NCI-H1694 (cell line): ENCODE measurements around the gene CD34.
"Not testable (repeated sequence)": the region's sequence is repeated elsewhere in the genome, so short reads cannot be mapped to it uniquely, and the experiment has no call there.

ENCODE experiments used
- DNase-seq: peaks from one replicate; lab custom pipeline; 2025; lab: John Stamatoyannopoulos, UW

The CD34 gene

GRCh38 chr1:207910591-207911354 is at the start of gene CD34:
Gene CD34, minus strand, starts transcription at chr1:207911125. Its CDS starts 45 bp downstream, at chr1:207911080.
- no peak for DNase-seq

GRCh38 chr1:207960346-207960745 is 49.4 kb upstream of the CD34 start:
- DNase-seq, result no peak

- DNase-seq, result no peak
These were observed 49.0 kb upstream of the CD34 start for GRCh38 chr1:207959910-207960309.

GRCh38 chr1:207959141-207959825 is 48.4 kb upstream of the CD34 start:
- no peak for DNase-seq

- no peak for DNase-seq
These were observed 47.6 kb upstream of the CD34 start for GRCh38 chr1:207958376-207959139.

- DNase-seq, result no peak
These were observed 46.1 kb upstream of the CD34 start for GRCh38 chr1:207956986-207957385.

GRCh38 chr1:207954104-207954503 is 43.2 kb upstream of the CD34 start:
- DNase-seq, result no peak

GRCh38 chr1:207952617-207953542 is 42.0 kb upstream of the CD34 start:
- no peak for DNase-seq

- DNase-seq, result no peak
These were observed 40.7 kb upstream of the CD34 start for GRCh38 chr1:207951652-207952051.

- no peak for DNase-seq
These were observed 39.8 kb upstream of the CD34 start for GRCh38 chr1:207950750-207951149.

GRCh38 chr1:207949571-207950195 is 38.8 kb upstream of the CD34 start:
- no peak for DNase-seq

- DNase-seq, result no peak
These were observed 37.8 kb upstream of the CD34 start for GRCh38 chr1:207948536-207949250.

GRCh38 chr1:207946756-207947155 is 35.8 kb upstream of the CD34 start:
- no peak for DNase-seq

GRCh38 chr1:207944571-207944970 is 33.6 kb upstream of the CD34 start:
- no peak for DNase-seq

- not testable (repeated sequence) for DNase-seq
These were observed 31.4 kb upstream of the CD34 start for GRCh38 chr1:207942337-207942741.

- DNase-seq, result no peak
These were observed 30.7 kb upstream of the CD34 start for GRCh38 chr1:207941665-207942064.

- no peak for DNase-seq
These were observed 27.1 kb upstream of the CD34 start for GRCh38 chr1:207938016-207938415.

- no peak for DNase-seq
These were observed 26.3 kb upstream of the CD34 start for GRCh38 chr1:207937204-207937603.

GRCh38 chr1:207935166-207935583 is 24.2 kb upstream of the CD34 start:
- no peak for DNase-seq

GRCh38 chr1:207933205-207933800 is 22.4 kb upstream of the CD34 start:
- DNase-seq, result no peak
